ENCODE results near the gene TRMT2A.

- TF ChIP-seq EZH2phosphoT487 (IDR thresholded peaks at IDR 0.05; ENCODE audit: low read depth) (no peak), CTCF (IDR thresholded peaks at IDR 0.05; ENCODE audit: low read depth, low read length) (no peak)
Measured at GRCh38 chr22:20106205-20106848, 10.7 kb downstream of the TRMT2A start.
